Naive thymus-derived CD4-positive, alpha-beta T cell (primary cell): Measurements from ENCODE around the gene GRM4. TPM values are rescaled to one million over a fixed set of nuclear protein-coding genes. Genes with fewer than 3 reads are reported as not detected.

Source experiments
- ATAC-seq: fragments of 150-1000 bp; cut with Tn5 transposase; 2 replicates; pipeline ENCODE4 v1.10.0; 2021; ENCODE audit warnings: mild to moderate bottlenecking, moderate library complexity
- CTCF ChIA-PET: fragments of 350-600 bp; sonication (Branson Sonifier 250); formaldehyde crosslinking; loops from one replicate; lab custom pipeline; 2021; ENCODE audit warnings: antibody characterized with exemption; lab: Charles Lee
- POLR2A ChIA-PET: fragments of 350-600 bp; sonication (Branson Sonifier 250); formaldehyde crosslinking; loops from one replicate; lab custom pipeline; 2021; ENCODE audit warnings: antibody characterized with exemption, inconsistent platforms; lab: Charles Lee
- DNase-seq, 9 donors: peaks; one replicate each; pipeline versions ENCODE4 v3.0.0 to v3.0.0-alpha.2; 2020 to 2022; ENCODE audit warnings: mixed read lengths in 1 of 9
- H3K27ac ChIP-seq: one replicate; pipeline ENCODE4 v1.7.0; 2013; ENCODE audit warnings: mild to moderate bottlenecking, low read depth, low read length, moderate library complexity
- H3K27me3 ChIP-seq, 2 donors: one replicate each; pipeline ENCODE4 v1.7.0; 2013; ENCODE audit warnings: low read length in 2 of 2, mild to moderate bottlenecking in 2 of 2, moderate library complexity in 2 of 2; ENCODE audit not compliant: control insufficient read depth in 2 of 2, insufficient read depth in 2 of 2
- H3K36me3 ChIP-seq, 3 experiments: 1 replicate in 2 of 3; 2 replicates in 1 of 3; pipeline ENCODE4 v1.7.0; 2013; ENCODE audit warnings: low read length in 3 of 3, mild to moderate bottlenecking in 3 of 3, moderate library complexity in 1 of 3; ENCODE audit not compliant: insufficient read depth in 3 of 3, control insufficient read depth in 2 of 3
- H3K4me1 ChIP-seq, 2 donors: one replicate each; pipeline ENCODE4 v1.7.0; 2013; ENCODE audit warnings: low read length in 2 of 2, mild to moderate bottlenecking in 2 of 2, moderate library complexity in 1 of 2; ENCODE audit not compliant: control insufficient read depth in 2 of 2, insufficient read depth in 2 of 2
- H3K4me3 ChIP-seq: 2 replicates; pipeline ENCODE4 v1.7.0; 2013; ENCODE audit warnings: mild to moderate bottlenecking, low read length
- H3K9me3 ChIP-seq, 3 experiments: 1 replicate in 2 of 3; 2 replicates in 1 of 3; pipeline ENCODE4 v1.7.0; 2013; ENCODE audit warnings: low read length in 3 of 3; ENCODE audit not compliant: control insufficient read depth in 2 of 3
- H3K27ac Mint-ChIP-seq, 9 donors: one replicate each; pipeline ENCODE4 v1.8.0; 2020 to 2022; ENCODE audit warnings: mixed read lengths in 9 of 9, mild to moderate bottlenecking in 8 of 9, moderate library complexity in 5 of 9, inconsistent platforms in 2 of 9
- H3K27me3 Mint-ChIP-seq, 5 donors: one replicate each; pipeline ENCODE4 v1.8.0; 2021 to 2022; ENCODE audit warnings: mixed read lengths in 5 of 5, mild to moderate bottlenecking in 1 of 5
- H3K36me3 Mint-ChIP-seq, 5 donors: one replicate each; pipeline ENCODE4 v1.8.0; 2020 to 2022; ENCODE audit warnings: mixed read lengths in 5 of 5, mild to moderate bottlenecking in 3 of 5, inconsistent platforms in 1 of 5
- H3K4me1 Mint-ChIP-seq, 7 donors: one replicate each; pipeline ENCODE4 v1.8.0; 2020 to 2022; ENCODE audit warnings: mixed read lengths in 7 of 7, mild to moderate bottlenecking in 3 of 7, inconsistent platforms in 1 of 7
- H3K4me3 Mint-ChIP-seq, 10 donors: one replicate each; pipeline ENCODE4 v1.8.0; 2020 to 2022; ENCODE audit warnings: mild to moderate bottlenecking in 10 of 10, mixed read lengths in 10 of 10, moderate library complexity in 6 of 10, inconsistent platforms in 2 of 10
- H3K9me3 Mint-ChIP-seq, 11 donors: one replicate each; pipeline ENCODE4 v1.8.0; 2020 to 2022; ENCODE audit warnings: mixed read lengths in 11 of 11, mild to moderate bottlenecking in 4 of 11, inconsistent platforms in 1 of 11, moderate library complexity in 1 of 11
- intact Hi-C, 2 donors: fragments of 100-400 bp; cut with micrococcal nuclease; formaldehyde crosslinking; loops; one replicate each; pipeline ENCODE4 v1.15.1; 2023
- polyA plus RNA-seq, 2 donors: library from polyadenylated mRNA; unstranded; fragments of 300-500 nt; fragmentation: Illumina TruSeq; gene quantifications; one replicate each; pipeline ENCODE4 v1.2.3, GENCODE V29; 2021
- total RNA-seq, 6 experiments: library from RNA in 5 of 6; stranded (reverse) in 5 of 6; gene quantifications; 1 replicate in 5 of 6; 2 replicates in 1 of 6; pipeline ENCODE4 v1.2.3 and lab custom pipeline; 2021 to 2026

GRM4 gene
- total and polyA plus RNA-seq, 7 experiments from 2014 or later, result not detected

- H3K36me3 Mint-ChIP-seq, result no peaks in the 10 kb centered on the region
- Histone ChIP-seq H3K36me3 (no peaks in the 10 kb centered on the region), H3K9me3 (no peaks in the 10 kb centered on the region), H3K27me3 (no peaks in the 10 kb centered on the region), H3K4me3 (no peak overlapping the region), H3K27ac (no peak overlapping the region), H3K4me1 (no peaks in the 10 kb centered on the region)
- intact Hi-C loops, result loop anchor here in 1 of 2 donors (10.0 kb wide), 1 partner anchor 125 kb away; no protein-coding TSS in a partner anchor
- ChIA-PET POLR2A (no interaction called here), CTCF (interaction anchor here (0.5 to 10.1 kb wide), 3 partner anchors 259 to 404 kb away, joined by 3 to 124 read pairs (median 4); partner anchors contain the start of gene UQCC2)
- ATAC-seq (no peak), DNase-seq (no peak)
- no peaks in the 10 kb centered on the region for H3K27me3 Mint-ChIP-seq
- no peak overlapping the region for H3K27ac Mint-ChIP-seq
- H3K9me3 Mint-ChIP-seq, result peaks cover 0 to 2% (median 0%) of the 10 kb centered on the region in 11 donors
- peaks cover 0 to 1% (median 0%) of the 10 kb centered on the region in 7 donors for H3K4me1 Mint-ChIP-seq
- no peak overlapping the region for H3K4me3 Mint-ChIP-seq
Measured at GRCh38 chr6:34029489-34030280, 116.2 kb downstream of the GRM4 start.

- Mint-ChIP-seq H3K9me3 (peaks cover 0 to 3% (median 0%) of the 10 kb centered on the region in 11 donors), H3K27me3 (no peaks in the 10 kb centered on the region), H3K4me1 (peaks cover 0 to 1% (median 0%) of the 10 kb centered on the region in 7 donors), H3K36me3 (no peaks in the 10 kb centered on the region), H3K4me3 (no peak overlapping the region), H3K27ac (peak overlapping the region in 1 of 9 donors; percentile 41)
- H3K9me3 ChIP-seq, result no peaks in the 10 kb centered on the region
- ATAC-seq (no peak), DNase-seq (no peak)
- H3K36me3 ChIP-seq, result no peaks in the 10 kb centered on the region
- no peaks in the 10 kb centered on the region for H3K4me1 ChIP-seq
- no peak overlapping the region for H3K4me3 ChIP-seq
- intact Hi-C loops, result loop anchor here in 1 of 2 donors (10.0 kb wide), 1 partner anchor 124 kb away; no protein-coding TSS in a partner anchor
- no peak overlapping the region for H3K27ac ChIP-seq
- ChIA-PET POLR2A (no interaction called here), CTCF (interaction anchor here (0.6 to 10.1 kb wide), 4 partner anchors 151 to 403 kb away, joined by 3 to 124 read pairs (median 4); no protein-coding TSS in a partner anchor)
- H3K27me3 ChIP-seq, result no peaks in the 10 kb centered on the region
Measured at GRCh38 chr6:34028691-34029360, 117.1 kb downstream of the GRM4 start.

- H3K9me3 Mint-ChIP-seq, result peaks cover 0 to 3% (median 0%) of the 10 kb centered on the region in 11 donors
- no peak overlapping the region for H3K4me3 Mint-ChIP-seq
- Histone ChIP-seq H3K27me3 (no peaks in the 10 kb centered on the region), H3K36me3 (no peaks in the 10 kb centered on the region), H3K4me3 (no peak overlapping the region), H3K27ac (no peak overlapping the region), H3K9me3 (no peaks in the 10 kb centered on the region), H3K4me1 (no peaks in the 10 kb centered on the region)
- H3K27me3 Mint-ChIP-seq, result peaks cover 0 to 3% (median 0%) of the 10 kb centered on the region in 5 donors
- H3K4me1 Mint-ChIP-seq, result peaks cover 0 to 4% (median 0%) of the 10 kb centered on the region in 7 donors
- ChIA-PET POLR2A (interaction anchor here (0.9 to 1.0 kb wide), 2 partner anchors 255 to 256 kb away, joined by 3 to 4 read pairs; no protein-coding TSS in a partner anchor), CTCF (interaction anchor here (0.5 to 10.1 kb wide), 9 partner anchors 9 to 380 kb away, joined by 3 to 124 read pairs (median 5); partner anchors contain the start of gene UQCC2)
- ATAC-seq (no peak), DNase-seq (peak in 1 of 9 donors; percentile 9)
- H3K36me3 Mint-ChIP-seq, result no peaks in the 10 kb centered on the region
- intact Hi-C loops, result loop anchor here (1.0 to 10.0 kb wide), 7 partner anchors 123 to 443 kb away; partner anchors contain the start of gene UQCC2 (in 1 of the 2)
- H3K27ac Mint-ChIP-seq, result no peak overlapping the region
Measured at GRCh38 chr6:34027939-34028441, 117.9 kb downstream of the GRM4 start.

- no peaks in the 10 kb centered on the region for H3K4me1 ChIP-seq
- ChIA-PET CTCF (interaction anchor here (0.6 to 10.1 kb wide), 10 partner anchors 8 to 316 kb away, joined by 3 to 124 read pairs (median 4); partner anchors contain the start of gene UQCC2), POLR2A (interaction anchor here (0.9 to 1.0 kb wide), 2 partner anchors 254 to 256 kb away, joined by 3 to 4 read pairs; no protein-coding TSS in a partner anchor)
- H3K27ac ChIP-seq, result no peak overlapping the region
- H3K9me3 Mint-ChIP-seq, result peaks cover 0 to 3% (median 0%) of the 10 kb centered on the region in 11 donors
- no peaks in the 10 kb centered on the region for H3K36me3 ChIP-seq
- H3K36me3 Mint-ChIP-seq, result no peaks in the 10 kb centered on the region
- H3K4me1 Mint-ChIP-seq, result peaks cover 0 to 4% (median 0%) of the 10 kb centered on the region in 7 donors
- intact Hi-C loops, result loop anchor here (1.0 to 10.0 kb wide), 7 partner anchors 123 to 442 kb away; partner anchors contain the start of gene UQCC2 (in 1 of the 2)
- no peaks in the 10 kb centered on the region for H3K27me3 ChIP-seq
- H3K27me3 Mint-ChIP-seq, result peaks cover 0 to 4% (median 0%) of the 10 kb centered on the region in 5 donors
- H3K9me3 ChIP-seq, result no peaks in the 10 kb centered on the region
- no peak overlapping the region for H3K4me3 ChIP-seq
- DNase-seq, result peak; percentile 36 to 78 (median 64)
- H3K27ac Mint-ChIP-seq, result no peak overlapping the region
- ATAC-seq, result peak; percentile 66
- no peak overlapping the region for H3K4me3 Mint-ChIP-seq
Measured at GRCh38 chr6:34027445-34027936, 118.4 kb downstream of the GRM4 start.

GRCh38 chr6:34025861-34026260 lies 120.0 kb downstream of the GRM4 start:
- H3K4me3 ChIP-seq, result no peak overlapping the region
- CTCF ChIA-PET, result interaction anchor here (1.9 to 10.1 kb wide), 2 partner anchors 172 to 255 kb away, joined by 10 to 124 read pairs; no protein-coding TSS in a partner anchor
- H3K36me3 Mint-ChIP-seq, result no peaks in the 10 kb centered on the region
- no peaks in the 10 kb centered on the region for H3K4me1 ChIP-seq
- ATAC-seq (no peak), DNase-seq (no peak)
- no peak overlapping the region for H3K4me3 Mint-ChIP-seq
- no peaks in the 10 kb centered on the region for H3K36me3 ChIP-seq
- H3K9me3 ChIP-seq, result no peaks in the 10 kb centered on the region
- POLR2A ChIA-PET, result no interaction called here
- H3K27me3 ChIP-seq, result no peaks in the 10 kb centered on the region
- peaks cover 0 to 3% (median 0%) of the 10 kb centered on the region in 11 donors for H3K9me3 Mint-ChIP-seq
- H3K27ac Mint-ChIP-seq, result no peak overlapping the region
- intact Hi-C loops, result loop anchor here (2.0 to 10.0 kb wide), 2 partner anchors 121 to 173 kb away; no protein-coding TSS in a partner anchor
- peaks cover 0 to 5% (median 0%) of the 10 kb centered on the region in 7 donors for H3K4me1 Mint-ChIP-seq
- peaks cover 0 to 4% (median 0%) of the 10 kb centered on the region in 5 donors for H3K27me3 Mint-ChIP-seq
- no peak overlapping the region for H3K27ac ChIP-seq
